Central memory CD8-positive, alpha-beta T cell (primary cell): ENCODE measurements around the gene APBB2.
"Not testable (repeated sequence)": the region's sequence is repeated elsewhere in the genome, so short reads cannot be mapped to it uniquely, and the experiment has no call there.

ENCODE experiments used
- ATAC-seq: fragments of 150-1000 bp; cut with Tn5 transposase; replicated peaks from 2 replicates; pipeline ENCODE4 v1.10.0; 2022; ENCODE audit warnings: mild to moderate bottlenecking, moderate FRiP score, moderate number of reproducible peaks; ENCODE audit not compliant: poor library complexity, severe bottlenecking; ENCODE audit errors: extremely low read depth
- DNase-seq, 2 donors: peaks; one replicate each; pipeline ENCODE4 v3.0.0; 2021; ENCODE audit warnings: low spot score in 2 of 2
- H3K27ac Mint-ChIP-seq: one replicate; pipeline ENCODE4 v1.8.0; 2022; ENCODE audit warnings: low read depth, mild to moderate bottlenecking, moderate library complexity, mixed read lengths
- H3K27me3 Mint-ChIP-seq: one replicate; pipeline ENCODE4 v1.8.0; 2022; ENCODE audit warnings: mixed read lengths
- H3K36me3 Mint-ChIP-seq: one replicate; pipeline ENCODE4 v1.8.0; 2022; ENCODE audit warnings: mild to moderate bottlenecking, moderate library complexity, mixed read lengths; ENCODE audit not compliant: insufficient read depth
- H3K4me1 Mint-ChIP-seq: one replicate; pipeline ENCODE4 v1.8.0; 2022; ENCODE audit warnings: mixed read lengths
- H3K4me3 Mint-ChIP-seq: one replicate; pipeline ENCODE4 v1.8.0; 2022; ENCODE audit warnings: mild to moderate bottlenecking, moderate library complexity, mixed read lengths
- H3K9me3 Mint-ChIP-seq: one replicate; pipeline ENCODE4 v1.8.0; 2022; ENCODE audit warnings: mixed read lengths

The APBB2 gene

GRCh38 chr4:40924096-40924792, 290.1 kb downstream of the APBB2 start:
- peaks cover 37% of the 10 kb centered on the region for H3K27me3 Mint-ChIP-seq
- peaks cover 2% of the 10 kb centered on the region for H3K36me3 Mint-ChIP-seq
- no peak overlapping the region for H3K4me3 Mint-ChIP-seq
- peaks cover 7% of the 10 kb centered on the region for H3K4me1 Mint-ChIP-seq
- no peaks in the 10 kb centered on the region for H3K9me3 Mint-ChIP-seq
- DNase-seq = peak; percentile 16 to 22
- no peak for ATAC-seq
- H3K27ac Mint-ChIP-seq = no peak overlapping the region

GRCh38 chr4:40923316-40924095, 290.8 kb downstream of the APBB2 start:
- ATAC-seq (no peak), DNase-seq (no peak)
- Mint-ChIP-seq H3K27ac (no peak overlapping the region), H3K4me1 (peaks cover 7% of the 10 kb centered on the region), H3K4me3 (no peak overlapping the region), H3K36me3 (peaks cover 2% of the 10 kb centered on the region), H3K9me3 (no peaks in the 10 kb centered on the region), H3K27me3 (peaks cover 37% of the 10 kb centered on the region)

GRCh38 chr4:40919976-40920375, 294.4 kb downstream of the APBB2 start:
- peaks cover 30% of the 10 kb centered on the region for H3K27me3 Mint-ChIP-seq
- not testable (repeated sequence) for H3K4me3 Mint-ChIP-seq, H3K4me1 Mint-ChIP-seq, ATAC-seq, H3K36me3 Mint-ChIP-seq, H3K27ac Mint-ChIP-seq, DNase-seq, H3K9me3 Mint-ChIP-seq

GRCh38 chr4:40918330-40918729, 296.0 kb downstream of the APBB2 start:
- no peak for ATAC-seq
- Mint-ChIP-seq H3K4me3 (no peak overlapping the region), H3K9me3 (no peaks in the 10 kb centered on the region), H3K27ac (no peak overlapping the region), H3K36me3 (no peaks in the 10 kb centered on the region), H3K27me3 (peaks cover 37% of the 10 kb centered on the region), H3K4me1 (peaks cover 4% of the 10 kb centered on the region)
- DNase-seq = no peak

GRCh38 chr4:40916880-40917279, 297.5 kb downstream of the APBB2 start:
- peak; percentile 3 for ATAC-seq

GRCh38 chr4:40916218-40916555, 298.2 kb downstream of the APBB2 start:
- DNase-seq = no peak
- no peaks in the 10 kb centered on the region for H3K9me3 Mint-ChIP-seq
- H3K27ac Mint-ChIP-seq = no peak overlapping the region
- peaks cover 37% of the 10 kb centered on the region for H3K27me3 Mint-ChIP-seq
- H3K36me3 Mint-ChIP-seq = no peaks in the 10 kb centered on the region
- ATAC-seq = no peak
- H3K4me1 Mint-ChIP-seq = peaks cover 4% of the 10 kb centered on the region
- H3K4me3 Mint-ChIP-seq = no peak overlapping the region

More at GRCh38 chr4:40916880-40917279, 297.5 kb downstream of the APBB2 start:
- H3K36me3 Mint-ChIP-seq = no peaks in the 10 kb centered on the region
- H3K4me3 Mint-ChIP-seq = no peak overlapping the region
- H3K9me3 Mint-ChIP-seq = no peaks in the 10 kb centered on the region
- DNase-seq = no peak
- H3K27ac Mint-ChIP-seq = no peak overlapping the region
- peaks cover 37% of the 10 kb centered on the region for H3K27me3 Mint-ChIP-seq
- peaks cover 4% of the 10 kb centered on the region for H3K4me1 Mint-ChIP-seq

GRCh38 chr4:40915318-40916217, 298.8 kb downstream of the APBB2 start:
- H3K9me3 Mint-ChIP-seq = no peaks in the 10 kb centered on the region
- DNase-seq (no peak), ATAC-seq (no peak)
- H3K27me3 Mint-ChIP-seq = peaks cover 36% of the 10 kb centered on the region
- no peaks in the 10 kb centered on the region for H3K36me3 Mint-ChIP-seq
- peaks cover 4% of the 10 kb centered on the region for H3K4me1 Mint-ChIP-seq
- H3K27ac Mint-ChIP-seq = no peak overlapping the region
- no peak overlapping the region for H3K4me3 Mint-ChIP-seq

- H3K4me3 Mint-ChIP-seq = no peak overlapping the region
- peaks cover 28% of the 10 kb centered on the region for H3K27me3 Mint-ChIP-seq
- ATAC-seq (no peak), DNase-seq (no peak)
- peaks cover 12% of the 10 kb centered on the region for H3K4me1 Mint-ChIP-seq
- no peaks in the 10 kb centered on the region for H3K9me3 Mint-ChIP-seq
- no peaks in the 10 kb centered on the region for H3K36me3 Mint-ChIP-seq
- H3K27ac Mint-ChIP-seq = no peak overlapping the region
These were observed 301.7 kb downstream of the APBB2 start for GRCh38 chr4:40912460-40913184.

GRCh38 chr4:40910706-40911105, 303.6 kb downstream of the APBB2 start:
- Mint-ChIP-seq H3K27ac (no peak overlapping the region), H3K4me1 (peaks cover 9% of the 10 kb centered on the region), H3K4me3 (no peak overlapping the region), H3K9me3 (no peaks in the 10 kb centered on the region), H3K27me3 (peaks cover 14% of the 10 kb centered on the region), H3K36me3 (no peaks in the 10 kb centered on the region)
- DNase-seq (no peak), ATAC-seq (no peak)

- Mint-ChIP-seq H3K9me3 (no peaks in the 10 kb centered on the region), H3K36me3 (no peaks in the 10 kb centered on the region), H3K27me3 (peaks cover 2% of the 10 kb centered on the region), H3K4me1 (peaks cover 9% of the 10 kb centered on the region), H3K27ac (peak overlapping the region; percentile 22), H3K4me3 (no peak overlapping the region)
- DNase-seq = no peak
- no peak for ATAC-seq
These were observed 304.9 kb downstream of the APBB2 start for GRCh38 chr4:40909363-40909876.

GRCh38 chr4:40908702-40909362, 305.5 kb downstream of the APBB2 start:
- ATAC-seq = peak; percentile 66
- Mint-ChIP-seq H3K4me3 (no peak overlapping the region), H3K36me3 (no peaks in the 10 kb centered on the region), H3K27me3 (no peaks in the 10 kb centered on the region), H3K9me3 (no peaks in the 10 kb centered on the region), H3K27ac (peak overlapping the region; percentile 22), H3K4me1 (peaks cover 9% of the 10 kb centered on the region)
- DNase-seq = peak in 1 of 2 donors; percentile 27
